IMR-90 (cell line): ENCODE results near the gene ATP5PD.

Experiments used
- CEBPB ChIP-seq: IDR thresholded peaks from 2 replicates; pipeline ENCODE4 v1.6.1; 2012; ENCODE audit warnings: low read depth, low read length, improper control_type of control experiment
- CTCF ChIP-seq: conservative IDR thresholded peaks from 2 replicates; pipeline ENCODE4 v1.5.1; 2012; ENCODE audit warnings: mild to moderate bottlenecking, low read depth, low read length, improper control_type of control experiment
- MAFK ChIP-seq: IDR thresholded peaks from 2 replicates; pipeline ENCODE4 v1.6.1; 2012; ENCODE audit warnings: low read depth, low read length, improper control_type of control experiment
- POLR2A ChIP-seq: IDR thresholded peaks from 2 replicates; pipeline ENCODE4 v1.6.1; 2012; ENCODE audit warnings: mild to moderate bottlenecking, low read depth, low read length
- RCOR1 ChIP-seq: IDR thresholded peaks from 2 replicates; pipeline ENCODE4 v1.6.1; 2012; ENCODE audit warnings: mild to moderate bottlenecking, low read length, improper control_type of control experiment; ENCODE audit not compliant: insufficient replicate concordance
- USF2 ChIP-seq: fragments of 150-350 bp; IDR thresholded peaks from 2 replicates; pipeline ENCODE4 v1.6.1; 2017; ENCODE audit warnings: mild to moderate bottlenecking, antibody characterized with exemption, low read length, low read depth

GRCh38 chr17:75073618-75074047, 26.9 kb upstream of the ATP5PD start:
- no peak for TF ChIP-seq RCOR1
- TF ChIP-seq CTCF: no peak
- no peak for TF ChIP-seq POLR2A
- TF ChIP-seq MAFK: no peak
- TF ChIP-seq USF2: no peak
- no peak for TF ChIP-seq CEBPB
